Osteoblast (primary cell): ENCODE results near the gene STK17A. TPM values are rescaled to one million over a fixed set of nuclear protein-coding genes. Genes with fewer than 3 reads are reported as not detected.

Source experiments
- DNase-seq: peaks from one replicate; pipeline ENCODE4 v3.0.0; 2011; ENCODE audit warnings: low spot score, mixed read lengths; ENCODE audit not compliant: insufficient read length; ENCODE audit errors: missing footprints
- H2AFZ ChIP-seq: 2 replicates; pipeline ENCODE4 v1.6.0; 2011; ENCODE audit warnings: mild to moderate bottlenecking, low read length
- H3K27ac ChIP-seq: 2 replicates; pipeline ENCODE4 v1.5.1; 2011; ENCODE audit warnings: mild to moderate bottlenecking, low read depth, low read length, moderate library complexity
- H3K27me3 ChIP-seq: 2 replicates; pipeline ENCODE4 v1.6.0; 2012; ENCODE audit warnings: mild to moderate bottlenecking, control low read depth, inconsistent platforms, low read length, moderate library complexity; ENCODE audit not compliant: insufficient read depth
- H3K36me3 ChIP-seq: 2 replicates; pipeline ENCODE4 v1.5.1; 2011; ENCODE audit warnings: mild to moderate bottlenecking, low read length, control low read depth, moderate library complexity; ENCODE audit not compliant: insufficient read depth
- H3K4me1 ChIP-seq: 2 replicates; pipeline ENCODE4 v1.5.1; 2011; ENCODE audit warnings: mild to moderate bottlenecking, low read length, control low read depth, moderate library complexity; ENCODE audit not compliant: insufficient read depth
- H3K4me2 ChIP-seq: 2 replicates; pipeline ENCODE4 v1.6.0; 2011; ENCODE audit warnings: mild to moderate bottlenecking, low read length; ENCODE audit not compliant: insufficient read depth
- H3K4me3 ChIP-seq: fragments of 200-600 bp; sonication (generic); 3 replicates; pipeline ENCODE4 v1.5.1; 2012; ENCODE audit warnings: mild to moderate bottlenecking, low read length, inconsistent platforms; ENCODE audit not compliant: insufficient read depth
- H3K79me2 ChIP-seq: 2 replicates; pipeline ENCODE4 v1.6.0; 2012; ENCODE audit warnings: mild to moderate bottlenecking, low read length, control low read depth, inconsistent platforms; ENCODE audit not compliant: insufficient read depth
- H3K9me3 ChIP-seq: 2 replicates; pipeline ENCODE4 v1.5.1; 2011; ENCODE audit warnings: low read depth, low read length, control low read depth
- H4K20me1 ChIP-seq: 2 replicates; pipeline ENCODE4 v1.6.0; 2012; ENCODE audit warnings: mild to moderate bottlenecking, low read length, control low read depth; ENCODE audit not compliant: insufficient read depth
- total RNA-seq: library from RNA; depleted of rRNA; stranded (reverse); fragments of >200 nt; gene quantifications from 2 replicates; pipeline ENCODE4 v1.2.3, GENCODE V29; 2012
- TF ChIP-seq, protein P1 (sequence below): IDR thresholded peaks from 2 replicates; pipeline ENCODE4 v1.5.1; 2011; ENCODE audit warnings: mild to moderate bottlenecking, low read depth, low read length, moderate library complexity; ENCODE audit errors: extremely low read depth

The STK17A gene
- total RNA-seq, 1 donor: 109 TPM

GRCh38 chr7:43559171-43559945, 23.6 kb upstream of the STK17A start:
- Histone ChIP-seq H3K9me3 (no peaks in the 10 kb centered on the region), H3K4me1 (no peaks in the 10 kb centered on the region), H3K79me2 (no peaks in the 10 kb centered on the region), H3K4me2 (no peak overlapping the region), H3K36me3 (no peaks in the 10 kb centered on the region), H4K20me1 (no peaks in the 10 kb centered on the region), H2AFZ (no peak overlapping the region), H3K27me3 (peaks cover 6% of the 10 kb centered on the region), H3K4me3 (no peak overlapping the region), H3K27ac (no peak overlapping the region)
- no peak for DNase-seq
- TF ChIP-seq, protein P1, sequence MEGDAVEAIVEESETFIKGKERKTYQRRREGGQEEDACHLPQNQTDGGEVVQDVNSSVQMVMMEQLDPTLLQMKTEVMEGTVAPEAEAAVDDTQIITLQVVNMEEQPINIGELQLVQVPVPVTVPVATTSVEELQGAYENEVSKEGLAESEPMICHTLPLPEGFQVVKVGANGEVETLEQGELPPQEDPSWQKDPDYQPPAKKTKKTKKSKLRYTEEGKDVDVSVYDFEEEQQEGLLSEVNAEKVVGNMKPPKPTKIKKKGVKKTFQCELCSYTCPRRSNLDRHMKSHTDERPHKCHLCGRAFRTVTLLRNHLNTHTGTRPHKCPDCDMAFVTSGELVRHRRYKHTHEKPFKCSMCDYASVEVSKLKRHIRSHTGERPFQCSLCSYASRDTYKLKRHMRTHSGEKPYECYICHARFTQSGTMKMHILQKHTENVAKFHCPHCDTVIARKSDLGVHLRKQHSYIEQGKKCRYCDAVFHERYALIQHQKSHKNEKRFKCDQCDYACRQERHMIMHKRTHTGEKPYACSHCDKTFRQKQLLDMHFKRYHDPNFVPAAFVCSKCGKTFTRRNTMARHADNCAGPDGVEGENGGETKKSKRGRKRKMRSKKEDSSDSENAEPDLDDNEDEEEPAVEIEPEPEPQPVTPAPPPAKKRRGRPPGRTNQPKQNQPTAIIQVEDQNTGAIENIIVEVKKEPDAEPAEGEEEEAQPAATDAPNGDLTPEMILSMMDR: no peak

DNA sequence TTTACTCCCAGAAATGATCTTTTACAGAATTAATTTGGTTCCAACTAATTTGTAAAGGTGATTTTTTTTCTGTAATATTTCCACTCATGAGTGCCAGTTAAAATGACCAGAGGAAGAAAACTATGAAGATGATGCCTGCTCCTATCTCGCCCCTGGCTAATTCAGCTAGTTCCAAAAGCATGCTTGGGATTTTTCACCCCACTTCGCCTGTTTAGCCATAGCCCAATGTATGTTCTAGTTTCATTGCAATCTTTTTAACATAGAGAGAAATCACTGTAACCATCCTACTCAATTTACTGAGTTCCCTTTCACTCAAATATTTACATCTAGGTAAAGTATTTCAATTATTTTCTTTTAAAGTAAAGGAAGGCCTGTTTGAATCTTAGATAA, 23.0 kb upstream of the STK17A start:
- TF ChIP-seq, protein P1: no peak
- no peaks in the 10 kb centered on the region for H3K9me3 ChIP-seq
- no peak overlapping the region for H3K27ac ChIP-seq

GRCh38 chr7:43560742-43561330, 22.1 kb upstream of the STK17A start:
- H2AFZ ChIP-seq: no peak overlapping the region
- H3K4me3 ChIP-seq: no peak overlapping the region
- no peaks in the 10 kb centered on the region for H3K4me1 ChIP-seq
- H3K36me3 ChIP-seq: no peaks in the 10 kb centered on the region
- TF ChIP-seq, protein P1: no peak
- H3K79me2 ChIP-seq: no peaks in the 10 kb centered on the region
- no peak for DNase-seq
- no peaks in the 10 kb centered on the region for H3K9me3 ChIP-seq
- H3K4me2 ChIP-seq: no peak overlapping the region
- H3K27ac ChIP-seq: no peak overlapping the region
- peaks cover 2% of the 10 kb centered on the region for H3K27me3 ChIP-seq
- no peaks in the 10 kb centered on the region for H4K20me1 ChIP-seq

More for the DNA sequence above, 23.0 kb upstream of the STK17A start:
- no peak overlapping the region for H2AFZ ChIP-seq
- no peak for DNase-seq
- H3K4me3 ChIP-seq: no peak overlapping the region
- no peak overlapping the region for H3K4me2 ChIP-seq
- H3K4me1 ChIP-seq: no peaks in the 10 kb centered on the region
- no peaks in the 10 kb centered on the region for H4K20me1 ChIP-seq
- H3K27me3 ChIP-seq: peaks cover 6% of the 10 kb centered on the region
- H3K79me2 ChIP-seq: no peaks in the 10 kb centered on the region
- no peaks in the 10 kb centered on the region for H3K36me3 ChIP-seq

DNA sequence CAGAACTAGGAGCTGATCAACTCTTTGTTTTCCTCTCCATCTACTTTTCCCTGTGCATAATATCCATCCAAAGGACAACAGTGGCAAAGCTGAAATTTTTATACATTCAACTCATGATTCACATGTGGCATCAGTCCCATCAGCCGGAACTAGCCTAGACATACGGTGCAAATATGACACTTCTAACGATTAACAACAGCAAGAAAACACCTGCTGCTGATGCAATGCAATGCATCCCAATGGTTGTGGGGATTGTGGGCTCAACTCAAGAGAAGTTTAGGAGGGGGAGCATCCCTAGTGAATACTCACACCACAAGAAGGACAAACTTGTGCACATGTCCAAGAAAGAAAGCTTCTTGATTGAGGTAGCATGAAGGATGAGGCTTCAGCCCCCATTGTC, 20.5 kb upstream of the STK17A start:
- no peaks in the 10 kb centered on the region for H3K79me2 ChIP-seq

More for the DNA sequence above, 20.5 kb upstream of the STK17A start:
- Histone ChIP-seq H3K4me1 (no peaks in the 10 kb centered on the region), H3K9me3 (no peaks in the 10 kb centered on the region), H3K27me3 (no peaks in the 10 kb centered on the region), H3K36me3 (no peaks in the 10 kb centered on the region), H3K27ac (no peak overlapping the region), H3K4me3 (no peak overlapping the region), H4K20me1 (no peaks in the 10 kb centered on the region), H3K4me2 (no peak overlapping the region), H2AFZ (no peak overlapping the region)
- TF ChIP-seq, protein P1: no peak
- DNase-seq: no peak
